GM21717 (cell line): Measurements from ENCODE around the gene CTTNBP2.
A peak's percentile ranks its signal among the peaks of the same experiment; 100 is the strongest.

Source experiments
- ATAC-seq: cut with Tn5 transposase; IDR thresholded peaks from one replicate; pipeline ENCODE4 v1.9.1; 2021; ENCODE audit warnings: mild to moderate bottlenecking, moderate library complexity; ENCODE audit not compliant: unreplicated experiment

The CTTNBP2 gene

DNA sequence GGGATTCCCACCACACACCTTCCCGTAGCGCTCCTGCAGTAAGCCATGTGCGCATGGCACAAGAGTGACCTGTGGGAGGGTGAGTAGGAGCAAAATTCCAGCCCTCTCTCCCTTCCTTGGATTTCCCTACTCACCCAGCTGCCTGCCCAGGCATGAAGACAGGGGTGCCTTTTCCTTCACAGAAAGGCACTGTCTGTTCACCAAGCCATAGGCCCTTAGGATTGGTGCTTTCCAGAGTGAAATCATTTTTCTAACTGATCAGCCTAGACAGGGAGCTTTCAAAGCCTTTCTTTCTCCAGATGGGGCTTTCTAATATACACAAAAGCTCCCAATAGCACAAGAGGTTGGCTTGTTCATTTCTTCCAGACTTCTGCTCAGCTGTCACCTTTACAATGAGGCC, 79.7 kb downstream of the CTTNBP2 start:
- no peak for ATAC-seq

GRCh38 chr7:117791877-117792780, 81.1 kb downstream of the CTTNBP2 start:
- peak; percentile 84 for ATAC-seq

DNA sequence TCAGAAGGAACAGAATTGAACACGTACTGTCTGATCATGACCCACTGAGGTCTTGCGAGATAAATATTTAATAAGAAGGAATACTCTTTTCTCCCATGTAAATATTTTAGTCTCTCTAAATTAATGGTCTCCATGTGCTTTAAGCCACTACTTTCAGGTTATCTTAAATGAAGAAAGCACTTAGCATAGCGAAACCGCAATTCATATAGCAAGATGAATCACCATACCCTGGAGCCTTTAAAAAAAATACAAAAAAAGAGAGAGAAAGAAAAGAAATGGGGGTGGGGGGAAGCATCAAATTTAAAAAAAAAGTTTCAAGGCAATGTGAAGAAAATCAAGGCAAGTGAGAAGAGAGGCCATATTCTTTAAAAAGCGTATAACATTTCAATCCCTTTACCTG, 82.5 kb downstream of the CTTNBP2 start:
- no peak for ATAC-seq

GRCh38 chr7:117790251-117790650, 83.0 kb downstream of the CTTNBP2 start:
- ATAC-seq, result no peak

- ATAC-seq, result no peak
Measured at GRCh38 chr7:117785431-117785830, 87.8 kb downstream of the CTTNBP2 start.

- ATAC-seq, result no peak
Measured at GRCh38 chr7:117784315-117784714, 88.9 kb downstream of the CTTNBP2 start.

DNA sequence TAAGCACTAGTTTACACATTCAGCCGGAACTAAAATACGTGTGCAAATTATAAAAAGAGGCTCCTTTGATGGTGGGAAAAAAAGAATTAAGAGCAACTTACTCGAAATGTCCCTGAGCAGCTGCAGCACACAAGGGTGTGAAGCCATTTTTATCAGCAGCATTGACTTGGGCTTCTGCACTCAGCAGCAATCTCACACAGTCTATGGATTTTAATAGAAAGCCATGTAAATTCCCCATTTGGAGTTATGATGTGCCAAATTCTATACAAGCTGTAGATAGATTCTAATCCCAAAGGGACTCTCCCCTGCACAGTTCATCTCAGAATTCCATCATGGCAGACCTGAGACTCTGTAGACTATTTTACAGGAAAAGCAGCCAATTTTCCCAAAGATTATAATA, 90.5 kb downstream of the CTTNBP2 start:
- ATAC-seq, result no peak

DNA sequence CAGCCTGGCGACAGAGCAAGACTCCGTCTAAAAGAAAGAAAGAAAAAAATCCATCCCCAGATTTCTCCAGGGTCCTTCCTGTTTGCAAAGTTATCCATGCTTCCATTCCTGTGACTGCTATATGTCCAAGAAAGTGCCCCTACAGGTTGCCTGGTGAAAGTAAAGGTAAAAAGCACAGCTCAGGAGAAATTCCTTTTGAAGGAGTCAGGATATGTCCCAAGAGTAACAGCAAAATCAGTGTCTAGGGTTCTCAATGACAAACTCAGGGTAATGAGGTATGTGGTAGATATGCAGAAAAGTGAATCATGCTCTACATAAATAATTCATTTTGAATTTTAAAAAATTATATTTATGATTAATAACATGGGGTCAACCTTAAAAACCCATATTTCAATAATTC, 91.5 kb downstream of the CTTNBP2 start:
- no peak for ATAC-seq

DNA sequence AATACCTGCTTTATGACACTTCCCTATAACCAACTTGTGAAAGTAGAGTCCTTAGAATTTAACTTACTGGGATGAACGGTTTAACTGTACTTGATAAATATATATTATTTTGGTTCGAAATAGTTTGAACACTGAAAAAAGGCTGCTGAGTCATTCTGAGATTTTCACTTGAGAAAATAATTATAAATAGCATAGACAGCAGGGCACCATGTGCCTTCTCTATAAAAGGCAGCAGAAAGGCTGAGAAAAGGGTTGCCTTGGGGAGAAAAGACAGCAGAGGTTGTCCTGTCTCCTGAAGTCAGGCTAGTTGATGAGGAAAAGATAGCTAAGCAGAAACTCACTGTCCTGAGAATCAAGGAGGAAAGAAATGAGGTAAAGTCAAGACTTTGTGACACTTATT, 92.4 kb downstream of the CTTNBP2 start:
- peak; percentile 89 for ATAC-seq

DNA sequence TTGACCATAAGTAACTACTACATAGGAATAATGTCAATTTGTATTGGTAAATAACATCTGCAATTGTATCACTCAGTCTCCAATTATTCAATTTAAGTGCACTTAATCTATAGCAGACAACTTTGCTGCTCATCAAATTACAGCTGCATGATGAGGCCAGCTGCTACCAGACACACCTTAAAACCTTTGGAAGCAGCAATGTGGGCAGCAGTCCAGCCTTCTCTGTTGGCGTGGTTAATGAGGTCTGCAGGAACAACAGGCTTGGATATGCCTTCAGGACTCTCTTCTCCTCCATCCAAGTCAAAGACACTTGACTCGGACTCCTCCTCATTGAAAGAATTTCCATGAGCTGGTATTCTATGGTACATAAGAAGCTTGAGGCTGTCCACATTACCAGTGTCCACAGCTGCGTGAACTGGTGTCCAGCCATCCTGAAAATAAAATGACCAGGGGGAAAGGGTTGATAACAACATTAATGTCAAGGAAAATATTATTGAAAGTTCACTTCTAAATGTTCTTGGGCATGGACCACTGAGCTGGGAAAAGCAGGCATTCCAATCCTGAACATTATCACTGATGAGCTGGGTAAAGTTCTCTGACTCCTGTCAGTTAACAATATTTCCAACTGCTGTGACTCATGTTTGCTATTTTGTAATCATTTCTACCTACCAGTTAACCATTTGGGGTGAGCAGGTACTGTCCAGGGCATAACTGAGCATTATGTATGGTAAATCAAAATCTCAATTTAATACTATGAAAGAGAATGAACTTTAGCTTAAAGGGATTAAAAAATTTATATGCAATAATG, 95.7 kb downstream of the CTTNBP2 start:
- no peak for ATAC-seq

DNA sequence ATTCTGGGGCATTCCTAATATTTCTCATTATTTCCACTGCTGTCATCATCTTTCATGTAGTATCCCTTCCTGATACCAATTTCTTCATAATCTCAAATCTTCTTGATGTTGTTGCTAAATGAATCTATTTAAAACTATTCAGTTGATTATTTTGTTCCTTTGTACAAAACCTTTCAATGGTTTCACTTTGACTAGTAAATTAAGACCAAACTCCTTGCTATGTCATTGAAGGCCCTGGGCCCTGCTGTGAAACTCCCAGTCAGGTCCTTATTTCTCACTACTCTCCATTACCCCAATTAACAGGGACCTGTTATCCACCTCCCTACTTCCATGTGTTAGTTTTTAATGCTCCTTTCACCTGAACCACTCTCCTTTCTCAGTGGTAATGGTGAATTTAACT, 97.0 kb downstream of the CTTNBP2 start:
- ATAC-seq, result peak; percentile 38

- no peak for ATAC-seq
Measured at GRCh38 chr7:117775801-117776200, 97.4 kb downstream of the CTTNBP2 start.

DNA sequence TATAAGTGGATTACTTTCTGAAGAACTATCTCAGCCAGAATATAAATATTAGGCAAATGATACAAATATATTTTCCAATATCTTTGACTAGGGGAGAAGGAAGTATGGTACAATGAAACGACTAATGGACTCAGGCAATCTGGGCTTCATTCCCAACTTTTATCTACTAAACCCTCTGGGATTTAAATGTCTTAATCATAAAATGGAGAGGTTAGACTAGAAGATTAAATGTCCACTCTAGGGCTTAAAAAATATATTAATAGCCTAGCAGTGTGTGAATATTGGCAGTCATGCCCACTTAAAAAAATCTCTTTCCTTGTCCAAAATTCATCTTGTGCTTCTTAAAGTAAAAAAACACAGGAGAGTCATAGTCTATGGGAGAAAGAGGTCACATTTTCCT, 98.3 kb downstream of the CTTNBP2 start:
- no peak for ATAC-seq

- ATAC-seq, result no peak
Measured at GRCh38 chr7:117772421-117772820, 100.8 kb downstream of the CTTNBP2 start.

DNA sequence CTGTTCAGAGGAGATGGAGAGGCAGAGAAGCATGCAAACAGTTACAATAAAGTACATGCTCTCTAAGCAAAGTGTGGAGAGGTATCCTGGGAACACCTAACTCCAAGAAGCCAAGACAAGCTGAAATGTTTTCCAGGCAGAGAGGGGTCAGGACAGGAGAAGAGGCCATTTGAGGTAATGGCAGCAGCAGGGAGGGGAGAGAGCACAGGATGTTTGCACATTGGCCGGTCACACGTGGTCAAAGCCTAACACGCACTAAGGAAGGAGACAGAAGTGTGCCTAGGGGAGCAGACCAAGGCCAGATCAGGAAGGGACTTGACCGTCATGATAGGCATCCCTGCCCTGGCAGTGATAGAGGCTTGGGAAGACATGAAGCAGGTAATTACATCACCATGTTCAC, 101.5 kb downstream of the CTTNBP2 start:
- no peak for ATAC-seq

- ATAC-seq, result no peak
Measured at GRCh38 chr7:117769085-117769484, 104.2 kb downstream of the CTTNBP2 start.

DNA sequence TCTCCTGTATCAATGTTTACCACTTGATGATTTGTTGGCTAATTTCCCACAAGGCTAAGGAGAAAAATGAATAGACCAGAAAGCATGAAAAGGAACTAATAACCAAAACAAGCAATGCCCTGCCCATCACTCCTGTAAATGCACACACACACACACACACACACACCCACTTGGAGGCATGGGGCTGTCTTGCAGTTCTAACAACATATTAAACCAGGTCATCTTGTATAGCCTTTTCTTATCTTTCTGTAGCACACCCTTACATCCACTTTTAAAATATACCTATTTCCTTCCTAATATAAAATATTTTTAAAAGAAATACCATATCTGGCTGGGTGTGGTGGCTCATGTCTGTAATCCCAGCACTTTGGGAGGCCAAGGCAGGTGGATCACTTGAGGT, 105.3 kb downstream of the CTTNBP2 start:
- no peak for ATAC-seq

- ATAC-seq, result no peak
Measured at GRCh38 chr7:117766913-117767312, 106.3 kb downstream of the CTTNBP2 start.

- no peak for ATAC-seq
Measured at GRCh38 chr7:117764031-117764430, 109.2 kb downstream of the CTTNBP2 start.

GRCh38 chr7:117762055-117762454, 111.2 kb downstream of the CTTNBP2 start:
- no peak for ATAC-seq

GRCh38 chr7:117759950-117760640, 113.1 kb downstream of the CTTNBP2 start:
- ATAC-seq, result no peak
